EL (cell line): ENCODE results near the gene CORO2B.

Source experiments
- DNase-seq: peaks from one replicate; pipeline ENCODE4 v3.0.0-alpha.2; 2016

The CORO2B gene

DNA sequence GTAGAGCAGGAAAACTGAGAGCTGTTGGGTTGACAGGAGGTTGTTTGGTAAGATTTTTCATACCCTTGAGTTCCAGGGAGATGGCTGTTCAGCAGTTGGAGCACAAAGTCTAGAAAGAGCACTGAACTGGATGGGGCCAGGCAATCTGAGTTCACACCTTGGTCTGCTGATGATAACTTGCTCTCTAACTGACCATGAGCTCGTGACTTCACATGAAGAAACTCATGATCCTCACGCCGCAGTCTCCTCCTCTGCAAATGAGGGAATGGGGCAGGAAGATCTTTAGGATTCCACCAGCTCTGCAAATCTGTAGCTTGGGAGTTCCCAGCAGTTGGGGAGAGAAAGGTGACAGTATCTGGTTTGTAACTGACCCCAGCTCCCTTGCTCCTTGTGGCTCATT, 33.7 kb downstream of the CORO2B start:
- DNase-seq: no peak

DNA sequence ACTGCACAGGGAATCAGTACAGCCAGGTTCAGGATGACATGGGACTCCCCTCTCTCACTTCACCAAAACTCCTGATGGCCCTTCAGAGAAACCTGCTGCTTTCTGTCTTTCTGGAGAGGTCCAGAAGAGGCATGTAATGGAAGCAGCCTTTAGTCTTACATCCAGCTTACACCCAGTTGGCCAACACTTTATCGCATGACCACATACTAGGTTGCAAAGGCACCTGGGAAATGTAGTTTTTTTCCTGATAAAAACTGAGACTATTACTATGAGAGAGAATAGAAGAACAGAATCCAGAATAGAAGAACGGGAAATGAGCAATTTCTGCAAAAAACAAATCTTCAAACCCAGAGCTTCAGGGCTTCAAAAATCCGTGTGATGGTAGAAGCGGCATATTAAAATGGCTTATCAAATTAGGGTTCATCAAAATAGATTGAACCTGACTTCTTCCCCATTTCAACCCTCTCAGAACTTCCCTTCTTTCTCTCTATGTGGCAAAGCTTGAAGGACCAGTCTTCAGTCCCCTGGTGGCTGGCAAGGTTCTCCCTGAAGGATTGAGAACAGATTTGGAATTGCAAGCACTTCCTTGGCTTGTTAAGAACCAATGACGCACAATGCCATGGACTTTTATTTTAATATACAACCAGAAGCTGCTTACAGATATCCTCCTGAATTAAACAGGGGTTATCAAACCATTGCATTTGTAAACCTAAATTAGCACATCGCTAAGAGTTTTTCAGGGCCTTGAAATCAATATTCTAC, 34.4 kb downstream of the CORO2B start:
- no peak for DNase-seq

DNA sequence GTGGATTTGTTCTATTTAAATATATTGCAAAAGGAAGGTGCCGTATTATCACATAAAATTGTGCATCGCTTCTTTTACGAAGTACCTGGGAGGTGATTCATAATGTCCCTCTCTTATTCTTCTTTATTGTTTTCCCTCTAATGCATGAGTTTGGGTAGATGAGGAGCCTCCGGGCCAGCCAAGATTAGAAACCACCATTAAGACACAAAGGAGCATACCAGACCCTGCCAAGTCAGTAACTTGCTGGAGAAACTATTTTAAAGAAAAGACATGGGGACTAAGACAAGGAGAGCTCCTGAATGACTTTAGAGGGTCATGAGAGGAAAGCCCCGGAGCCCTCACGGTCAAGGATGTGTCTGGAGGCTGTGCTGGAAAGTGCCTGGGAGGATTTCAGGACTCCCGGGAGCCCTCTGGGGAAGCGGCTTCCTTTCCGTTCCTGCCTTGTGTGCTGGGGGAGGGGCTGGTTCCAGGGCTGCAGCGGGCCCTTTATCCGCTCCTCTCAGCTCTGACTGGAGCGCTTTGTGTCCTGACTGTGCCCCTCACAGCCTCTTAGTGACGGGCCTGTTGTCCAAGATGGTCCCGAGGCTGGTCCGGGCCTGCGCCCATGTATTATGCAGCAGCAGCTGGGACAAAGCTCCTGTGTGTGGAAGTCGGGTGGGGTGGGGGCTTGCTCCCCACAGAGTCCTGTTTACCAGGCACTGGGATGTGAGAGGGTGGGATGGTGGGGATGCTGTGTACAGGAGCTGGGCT, 35.7 kb downstream of the CORO2B start:
- no peak for DNase-seq

DNA sequence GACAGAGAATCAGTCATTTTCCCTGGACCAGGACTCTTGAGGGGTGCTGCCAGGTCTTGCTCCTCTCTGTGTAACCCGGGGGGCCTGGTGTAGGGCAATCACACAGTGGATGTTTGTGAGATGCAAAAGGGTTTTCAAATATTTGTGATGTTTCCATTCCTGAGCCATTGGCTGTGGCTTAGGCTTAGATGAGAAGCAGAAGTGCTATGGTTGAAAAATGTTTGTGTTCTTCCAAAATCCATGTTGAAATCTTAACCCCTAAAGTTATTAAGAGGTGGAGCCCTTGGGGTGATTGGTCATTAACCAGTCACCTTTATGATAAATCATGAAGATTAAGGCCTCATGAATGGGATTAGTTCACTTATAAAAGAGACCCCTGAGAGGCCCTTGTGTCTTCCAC, 36.5 kb downstream of the CORO2B start:
- no peak for DNase-seq

DNA sequence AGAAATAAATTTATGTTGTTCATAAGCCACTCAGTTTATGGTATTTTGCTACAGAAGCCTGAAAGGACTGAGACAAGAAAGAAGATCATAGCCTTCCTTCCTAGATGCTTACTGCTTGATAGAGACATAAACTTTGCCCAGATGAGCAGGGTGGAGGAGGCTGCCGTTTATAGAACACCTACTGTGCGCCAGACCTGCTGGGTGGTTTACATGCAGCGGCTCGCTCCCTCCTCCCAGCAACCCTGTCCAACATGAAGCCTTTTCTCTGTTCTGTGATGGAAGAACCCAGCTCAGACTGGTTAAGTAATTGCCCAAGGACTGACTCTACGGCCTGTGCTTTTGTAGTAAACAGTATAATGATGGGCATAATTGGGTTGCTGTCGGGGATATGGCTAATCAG, 37.0 kb downstream of the CORO2B start:
- DNase-seq: no peak

DNA sequence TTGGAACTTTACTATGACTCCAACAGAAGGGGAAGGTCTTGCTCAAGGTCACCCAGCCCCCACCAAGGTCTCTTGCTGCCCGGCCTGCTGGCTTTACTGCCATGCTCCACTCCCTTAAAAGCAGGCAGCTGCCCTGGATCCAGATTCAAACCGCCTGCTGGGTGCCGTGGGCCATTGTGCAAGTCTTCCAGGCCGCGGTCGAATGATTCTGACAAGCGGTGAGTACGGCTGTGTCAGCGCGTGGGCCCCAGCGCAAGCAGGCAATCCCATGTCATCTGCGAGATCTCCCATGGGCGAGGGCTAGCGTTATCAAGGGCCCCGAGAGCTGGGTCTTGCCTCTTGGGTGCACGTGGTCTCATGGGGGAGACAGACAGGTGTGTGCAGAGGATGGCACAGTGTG, 37.6 kb downstream of the CORO2B start:
- no peak for DNase-seq

DNA sequence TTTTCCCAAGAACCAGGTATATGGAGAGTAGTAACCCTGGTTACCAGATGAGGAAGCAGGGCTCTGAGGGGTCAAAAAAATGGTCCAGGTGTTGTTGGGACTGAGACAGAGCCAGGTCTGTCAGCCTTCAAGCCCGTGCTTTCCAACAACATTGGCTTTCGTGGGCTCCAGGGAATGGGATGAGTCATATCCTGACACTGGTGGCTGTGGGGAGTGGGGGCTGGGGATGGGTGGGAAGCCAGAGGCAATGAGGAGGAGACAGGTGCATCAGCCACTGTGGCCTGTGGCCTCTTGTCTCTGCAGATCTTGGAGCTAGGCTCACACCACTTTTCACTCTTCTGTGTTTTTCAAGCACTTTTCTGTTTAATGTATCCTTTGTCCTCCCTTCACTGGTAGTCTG, 38.2 kb downstream of the CORO2B start:
- DNase-seq: peak; percentile 43

DNA sequence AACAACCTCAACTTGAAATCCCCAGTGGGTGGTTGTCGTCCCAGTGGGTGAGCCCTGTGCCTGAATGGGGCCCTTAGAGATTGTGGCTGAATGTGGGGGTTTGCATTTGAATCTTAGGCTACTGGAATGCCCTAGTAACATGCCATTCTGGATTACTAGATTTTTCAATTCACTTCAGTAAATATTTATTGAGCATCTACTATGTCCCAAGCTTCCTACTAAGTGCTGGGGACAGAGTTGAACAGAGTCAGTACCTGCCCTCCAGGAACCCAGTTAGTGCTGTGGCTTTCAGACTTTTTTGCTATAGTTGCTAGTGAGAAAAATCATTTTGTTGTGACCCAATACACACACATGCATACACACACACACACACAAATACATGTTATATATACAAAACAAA, 39.0 kb downstream of the CORO2B start:
- no peak for DNase-seq

DNA sequence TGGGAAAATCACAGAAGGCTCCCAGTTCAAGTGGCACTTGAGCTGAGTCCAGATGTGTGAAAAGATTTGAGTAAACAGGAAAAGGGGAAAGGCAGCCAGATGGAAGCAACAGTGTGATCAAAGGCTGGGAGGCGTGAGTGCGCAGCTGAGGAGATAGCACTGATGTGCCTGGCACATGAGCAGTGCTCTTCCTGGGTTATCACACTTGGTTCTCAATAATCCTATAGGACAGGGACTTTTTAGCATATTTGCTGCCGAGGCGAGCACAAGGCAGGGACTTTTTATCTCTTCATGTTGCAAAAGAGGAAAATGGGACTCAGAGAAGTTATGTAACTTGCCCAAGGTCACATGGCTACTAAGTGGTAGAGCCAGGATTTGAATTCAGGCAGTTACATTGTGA, 39.6 kb downstream of the CORO2B start:
- no peak for DNase-seq

DNA sequence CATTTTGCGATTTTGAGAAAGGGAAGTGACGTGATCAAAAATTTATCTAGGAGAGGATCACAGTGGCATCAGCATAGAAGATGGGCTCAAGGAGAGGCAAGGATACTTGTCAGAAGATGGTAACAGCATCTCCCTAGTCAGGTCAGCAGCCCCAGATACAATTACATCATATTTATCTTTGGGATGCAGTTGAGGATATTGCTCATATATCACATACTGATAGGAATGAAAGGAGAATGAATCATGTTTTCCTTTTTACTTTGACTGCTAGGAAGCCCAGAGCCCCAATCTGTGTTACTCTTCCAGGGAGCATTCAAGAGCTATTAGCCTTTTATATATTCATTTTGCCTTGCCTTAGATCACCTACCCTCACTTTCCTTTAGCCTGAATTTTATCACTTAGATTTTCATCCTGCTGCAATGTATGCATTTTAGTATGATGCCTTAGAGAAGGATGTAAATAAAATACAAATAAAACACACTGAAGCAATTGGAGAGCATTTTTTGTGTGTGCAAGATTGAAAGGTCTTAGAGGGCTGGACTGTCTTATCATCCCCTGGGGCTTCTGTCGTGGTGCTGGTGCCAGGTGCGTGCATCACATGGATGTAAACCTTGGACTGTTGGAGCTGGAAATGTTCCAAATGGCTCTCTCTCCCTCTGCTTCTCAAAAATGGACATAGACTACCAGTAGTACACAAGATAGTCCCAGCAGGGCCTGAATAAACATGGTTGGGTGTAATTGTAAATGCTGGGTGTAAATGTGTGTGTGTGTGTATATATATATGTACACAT, 40.3 kb downstream of the CORO2B start:
- peak; percentile 68 for DNase-seq

DNA sequence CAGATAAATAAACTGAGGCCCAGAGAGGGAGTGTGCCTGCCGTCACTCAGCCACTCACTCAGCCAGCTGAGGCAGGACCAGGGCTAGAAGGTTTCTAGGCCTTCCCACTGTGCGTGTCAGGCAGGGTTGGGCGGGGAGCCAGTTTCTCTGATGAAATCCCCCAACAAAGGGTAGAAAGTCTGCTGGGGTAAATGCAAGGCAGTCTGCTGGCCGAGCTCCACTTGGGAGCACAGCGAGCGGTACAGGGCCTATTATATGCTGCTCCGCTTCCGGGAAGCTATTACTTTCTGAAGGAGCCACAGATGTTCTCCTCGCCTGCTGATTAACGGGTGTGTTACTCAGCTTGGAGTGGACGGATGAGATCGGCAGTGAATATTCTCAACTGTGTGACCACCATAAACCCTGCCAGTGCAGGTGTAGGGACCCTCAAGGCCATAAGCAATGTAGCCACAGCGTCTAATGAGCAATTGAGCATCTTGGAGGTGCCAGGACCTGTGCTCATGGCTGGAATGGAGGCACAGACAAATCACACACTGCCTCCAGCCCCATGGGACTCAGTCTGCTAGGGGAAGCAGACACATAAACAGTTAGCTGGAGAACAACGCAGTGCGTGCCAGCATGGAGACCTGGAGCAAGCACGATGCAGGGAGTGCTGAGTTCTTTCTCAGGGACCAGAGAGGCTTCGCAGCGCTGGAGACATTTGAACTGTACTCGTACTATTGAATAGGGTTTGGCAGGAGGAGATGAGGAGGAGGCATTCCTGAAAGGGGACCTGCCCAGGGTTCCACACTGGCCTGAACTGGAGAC, 42.1 kb downstream of the CORO2B start:
- DNase-seq: peak; percentile 91

DNA sequence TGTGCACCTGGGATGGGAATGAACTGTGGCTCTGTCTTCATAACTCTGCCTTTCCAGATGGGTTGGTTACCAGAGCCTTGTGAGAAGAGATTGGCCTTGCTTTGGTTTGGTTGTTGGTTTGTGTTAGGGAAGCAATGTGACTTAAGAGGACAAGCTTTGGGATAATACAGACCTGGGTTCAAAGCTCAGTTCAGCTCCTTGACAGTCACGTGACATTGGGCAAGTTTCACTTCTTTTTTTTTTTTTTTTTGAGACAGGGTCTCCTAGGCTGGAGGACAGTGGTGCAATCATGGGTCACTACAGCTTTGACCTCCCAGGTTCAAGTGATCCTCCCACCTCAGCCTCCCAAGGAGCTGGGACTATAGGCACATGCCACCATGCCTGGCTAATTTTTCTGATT, 42.7 kb downstream of the CORO2B start:
- no peak for DNase-seq

DNA sequence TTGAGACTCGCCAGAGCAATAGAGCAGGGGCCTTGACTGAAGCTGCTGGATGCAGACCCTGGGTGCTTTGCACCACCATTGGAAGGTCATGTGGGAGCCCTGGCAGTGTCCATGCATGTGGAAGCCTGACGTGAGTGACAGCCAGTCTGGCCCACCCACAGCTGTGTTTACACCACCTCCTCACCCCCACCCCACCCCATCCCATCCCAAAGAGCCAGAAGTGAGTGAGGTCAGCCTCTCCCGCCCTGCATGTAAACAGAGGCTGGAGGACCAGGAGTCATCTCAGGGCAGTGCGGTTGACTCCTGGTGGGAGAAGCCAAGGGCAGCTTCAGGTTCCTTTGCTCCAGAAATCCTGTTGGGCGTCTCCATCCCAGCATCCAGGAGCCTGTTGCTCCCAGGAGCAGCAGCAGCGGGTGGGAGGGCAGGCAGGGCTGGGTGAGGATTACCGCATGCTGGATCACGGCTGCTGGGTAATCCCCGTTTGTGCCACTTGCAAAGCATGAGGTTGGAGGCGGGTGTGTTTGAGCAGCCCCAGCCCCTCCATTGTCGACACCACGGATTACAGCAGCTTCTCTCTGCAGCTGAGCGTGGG, 44.6 kb downstream of the CORO2B start:
- DNase-seq: no peak

DNA sequence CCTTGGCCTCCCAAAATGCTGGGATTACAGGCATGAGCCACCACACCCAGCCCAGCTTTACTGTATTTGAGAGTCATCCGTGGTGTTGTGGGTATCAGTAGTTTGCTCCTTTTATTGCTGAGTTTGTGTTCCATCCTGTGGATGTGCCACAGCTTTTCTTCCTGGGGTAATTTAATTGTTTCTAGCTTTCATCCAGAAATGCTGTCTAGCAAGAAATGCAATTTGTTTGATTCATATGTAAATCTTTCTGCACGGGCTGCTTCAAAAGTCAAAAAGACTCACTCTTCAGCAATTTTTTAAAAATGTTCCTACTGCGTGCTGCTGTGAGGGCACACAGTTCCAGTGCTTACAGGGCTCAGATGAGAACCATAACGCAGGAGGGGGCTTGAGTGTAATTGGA, 47.1 kb downstream of the CORO2B start:
- DNase-seq: no peak

DNA sequence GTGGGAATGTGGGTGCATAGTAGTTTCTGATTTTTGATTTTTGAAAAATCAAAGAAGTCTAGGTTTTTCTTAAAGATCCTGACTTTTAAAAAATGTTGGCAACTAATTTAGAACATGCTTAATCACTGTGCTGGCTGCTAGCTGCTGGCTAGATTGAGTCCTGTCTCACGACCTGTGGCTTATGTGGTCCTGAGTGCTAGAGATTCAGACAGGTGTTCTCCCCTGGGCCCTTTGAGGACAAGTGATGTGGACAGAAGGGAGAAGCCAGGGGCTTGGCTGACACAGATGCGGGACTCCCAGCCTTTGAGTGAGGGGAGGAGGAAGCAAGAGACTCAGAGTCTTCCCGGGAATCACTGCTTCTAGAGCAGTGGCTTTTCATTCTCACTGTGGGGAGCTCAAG, 47.5 kb downstream of the CORO2B start:
- DNase-seq: no peak

DNA sequence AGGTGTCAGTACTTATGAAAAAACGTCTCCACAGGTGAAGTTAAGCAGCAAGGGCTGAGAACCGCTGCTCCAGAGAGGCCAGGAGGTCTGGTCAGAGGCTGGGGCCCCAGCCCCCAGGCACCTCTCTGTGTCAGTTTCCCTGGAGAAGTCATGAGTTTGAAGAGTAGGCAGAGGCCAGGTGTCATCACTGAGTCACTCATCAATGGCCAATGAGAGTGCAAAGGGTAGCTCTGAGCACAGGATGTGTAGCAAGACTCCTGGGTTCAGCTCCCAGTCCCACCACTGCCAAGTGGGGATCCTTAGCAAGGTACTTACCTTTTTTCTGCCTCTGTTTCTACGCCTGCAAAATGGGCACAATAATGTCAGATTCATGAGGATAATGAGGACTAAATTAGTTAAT, 47.9 kb downstream of the CORO2B start:
- no peak for DNase-seq

DNA sequence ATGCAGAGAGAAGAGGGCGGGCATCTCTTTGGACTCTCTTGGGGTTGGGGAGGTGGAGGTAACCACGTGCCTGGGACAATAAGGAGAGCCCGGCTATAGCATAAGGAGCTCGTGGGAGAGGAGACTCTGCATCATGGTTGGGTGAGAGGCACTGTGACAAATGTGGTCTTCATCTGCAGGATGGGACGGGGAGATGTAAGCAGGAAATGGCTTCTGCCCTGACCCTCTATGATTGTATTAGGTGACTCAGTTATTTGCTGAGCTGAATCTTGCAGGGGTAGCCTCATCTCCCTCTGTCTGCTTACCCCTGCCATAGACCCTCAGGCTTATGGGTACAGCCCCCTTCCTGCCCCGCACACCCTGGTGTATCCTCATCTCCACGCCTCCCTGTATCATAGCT, 48.7 kb downstream of the CORO2B start:
- DNase-seq: no peak

DNA sequence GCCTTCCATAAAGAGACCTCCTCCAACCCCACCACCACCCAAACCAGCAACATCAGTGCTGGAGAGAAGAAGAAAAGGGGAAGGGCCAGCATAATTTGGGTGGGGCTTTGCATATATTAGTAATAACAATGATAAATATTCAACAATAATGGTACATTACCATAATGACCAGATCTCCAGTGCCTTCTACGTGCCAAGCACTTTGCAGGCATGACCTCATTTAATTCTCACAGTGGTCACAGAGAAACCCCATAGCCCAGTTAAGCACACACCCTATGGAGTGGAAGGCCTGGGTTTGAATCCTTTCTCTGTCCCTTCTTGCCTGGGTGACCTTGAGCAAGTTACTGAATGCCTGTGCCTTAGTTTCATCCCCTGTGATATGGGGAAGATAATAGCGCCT, 49.2 kb downstream of the CORO2B start:
- DNase-seq: no peak

DNA sequence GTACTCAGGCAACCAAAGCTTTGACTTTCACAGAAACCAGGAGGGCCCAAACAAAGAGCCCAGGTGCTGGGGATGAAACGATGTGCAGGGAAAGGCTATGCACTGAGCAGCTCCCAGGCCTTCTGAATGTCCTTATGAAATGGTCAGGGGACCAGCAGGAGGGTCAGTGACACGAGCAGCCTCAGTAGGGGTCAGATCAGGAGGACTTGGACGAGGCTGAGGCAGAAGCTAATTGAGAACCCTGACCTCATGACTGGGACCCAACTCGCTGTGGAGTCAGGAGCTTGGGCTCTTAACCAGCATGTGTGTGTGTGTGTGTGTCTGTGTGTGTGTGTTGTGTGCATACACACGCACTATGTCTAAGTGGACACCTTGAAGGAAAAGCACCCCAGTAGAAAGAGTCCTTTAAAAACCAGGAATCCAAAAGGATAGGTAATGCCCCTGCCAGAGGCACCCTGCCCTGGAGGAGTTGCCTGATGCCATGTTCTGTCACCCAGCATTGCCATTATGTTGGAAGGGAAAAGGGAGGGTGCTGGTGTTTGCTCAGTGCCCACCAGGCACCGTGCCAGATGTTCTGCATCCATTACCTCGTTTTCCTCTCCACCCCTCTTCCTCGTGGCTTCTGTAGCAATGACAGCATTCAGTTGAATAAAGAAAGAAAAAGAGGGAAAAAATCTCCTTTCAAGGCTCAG, 50.9 kb downstream of the CORO2B start:
- DNase-seq: no peak

DNA sequence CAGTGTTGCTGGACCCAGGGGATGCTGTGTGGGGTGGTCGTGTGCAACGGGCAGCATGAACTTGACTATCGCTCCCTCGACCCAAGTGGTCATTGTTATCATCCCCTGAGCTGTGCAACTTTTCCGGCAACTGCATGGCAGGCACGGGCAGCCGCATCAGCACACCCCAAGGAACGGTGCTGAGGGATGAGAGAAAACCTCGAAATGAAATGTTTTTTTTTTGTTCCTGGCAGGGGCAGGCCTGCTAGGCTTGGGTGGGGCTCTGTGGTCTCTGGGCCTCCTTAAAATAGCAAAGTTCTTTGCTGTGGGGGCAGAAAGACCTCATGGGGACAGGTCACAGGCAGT, 51.4 kb downstream of the CORO2B start:
- no peak for DNase-seq

DNA sequence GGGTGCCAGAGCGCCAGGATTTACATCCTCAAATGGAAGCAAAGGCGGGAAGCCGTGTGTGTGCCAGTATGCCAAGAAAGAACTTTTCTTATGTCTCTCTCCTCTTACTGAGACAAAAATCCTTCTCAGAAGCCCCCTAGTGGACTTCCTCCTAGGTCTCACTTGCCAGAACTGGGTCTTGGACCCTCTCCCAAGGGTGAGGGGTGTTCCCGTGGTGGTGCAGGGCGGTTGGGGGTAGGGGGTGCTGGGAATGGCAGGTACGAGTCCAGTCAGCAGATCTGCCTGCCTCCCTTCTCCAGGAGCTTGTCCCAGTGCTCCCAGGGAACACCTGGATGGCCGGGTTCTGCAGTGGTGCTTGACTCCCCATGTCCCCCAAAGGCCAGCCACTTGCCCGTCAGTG, 52.0 kb downstream of the CORO2B start:
- DNase-seq: no peak

DNA sequence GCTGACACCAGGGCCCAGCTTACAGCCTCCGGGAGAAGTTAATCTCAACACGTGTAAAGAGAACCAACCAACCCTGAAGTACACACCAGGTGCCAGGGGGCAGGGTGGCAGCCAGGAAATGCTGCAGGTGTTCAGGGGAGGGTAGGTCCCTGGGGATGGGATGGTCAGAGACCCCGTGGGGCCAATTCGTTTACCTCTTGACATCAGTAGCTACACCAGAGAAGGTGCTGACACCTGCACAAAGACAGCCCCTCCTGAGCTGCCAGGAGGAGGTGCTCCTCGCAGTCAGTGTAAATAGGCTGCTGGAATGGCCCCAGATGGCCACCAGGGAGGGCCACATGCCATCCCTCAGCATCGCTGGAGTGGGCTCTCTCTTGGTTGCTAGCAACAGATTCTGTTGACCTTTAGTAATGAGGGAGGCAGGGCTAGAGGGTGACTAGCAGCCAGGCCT, 52.8 kb downstream of the CORO2B start:
- DNase-seq: no peak
